GM12892 (cell line): Measurements from ENCODE around the gene CYRIA.

ENCODE experiments used
- POLR2A ChIP-seq: IDR thresholded peaks from 2 replicates; pipeline ENCODE4 v1.6.1; 2011; ENCODE audit warnings: low read depth, low read length, control low read depth
- POLR2AphosphoS5 ChIP-seq: IDR thresholded peaks from 2 replicates; pipeline ENCODE4 v1.6.1; 2011; ENCODE audit warnings: low read depth, low read length, control low read depth

GRCh38 chr2:16675781-16676180 lies 10.1 kb upstream of the CYRIA start:
- TF ChIP-seq POLR2A (no peak), POLR2AphosphoS5 (no peak)
